Astrocyte of the spinal cord (primary cell): ENCODE measurements around the gene PRSS23.

ENCODE experiments used
- DNase-seq: peaks from one replicate; pipeline ENCODE4 v3.0.0; 2011; ENCODE audit warnings: low read depth, low spot score
- H3K4me3 ChIP-seq: 2 replicates; pipeline ENCODE4 v1.5.1; 2011; ENCODE audit warnings: low read depth, mild to moderate bottlenecking, low read length, moderate library complexity
- in situ Hi-C: cut with HindIII; loops from 2 replicates; pipeline ENCODE4 v1.10.0; 2017; ENCODE audit warnings: low sequenced_read_pairs
- TF ChIP-seq, protein P1 (sequence below): IDR thresholded peaks from 2 replicates; pipeline ENCODE4 v1.5.1; 2012; ENCODE audit warnings: low read depth, mild to moderate bottlenecking, low read length, inconsistent platforms

The PRSS23 gene

DNA sequence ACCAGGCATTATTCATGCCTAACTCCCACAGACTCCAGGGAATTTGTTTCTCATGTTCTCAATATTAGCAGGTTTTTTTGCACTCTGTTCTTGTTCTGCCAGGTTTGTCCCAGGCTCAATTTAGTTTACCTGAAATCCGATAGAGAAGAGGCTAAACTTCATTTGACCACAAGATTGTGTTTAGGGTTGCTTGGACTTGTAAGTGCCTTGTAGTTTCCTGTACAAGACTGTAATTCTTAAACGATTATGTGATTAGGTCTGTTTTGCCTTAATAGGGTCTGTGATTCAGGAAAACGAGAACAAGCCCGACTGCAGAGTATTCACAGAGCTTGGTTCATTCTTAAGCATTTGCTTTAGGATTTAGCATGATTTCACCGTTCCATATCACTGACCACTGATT lies 1.8 kb downstream of the PRSS23 start:
- DNase-seq, result no peak
- in situ Hi-C loops, result no loop called here
- peak overlapping the region; percentile 86 for H3K4me3 ChIP-seq
- TF ChIP-seq, protein P1, sequence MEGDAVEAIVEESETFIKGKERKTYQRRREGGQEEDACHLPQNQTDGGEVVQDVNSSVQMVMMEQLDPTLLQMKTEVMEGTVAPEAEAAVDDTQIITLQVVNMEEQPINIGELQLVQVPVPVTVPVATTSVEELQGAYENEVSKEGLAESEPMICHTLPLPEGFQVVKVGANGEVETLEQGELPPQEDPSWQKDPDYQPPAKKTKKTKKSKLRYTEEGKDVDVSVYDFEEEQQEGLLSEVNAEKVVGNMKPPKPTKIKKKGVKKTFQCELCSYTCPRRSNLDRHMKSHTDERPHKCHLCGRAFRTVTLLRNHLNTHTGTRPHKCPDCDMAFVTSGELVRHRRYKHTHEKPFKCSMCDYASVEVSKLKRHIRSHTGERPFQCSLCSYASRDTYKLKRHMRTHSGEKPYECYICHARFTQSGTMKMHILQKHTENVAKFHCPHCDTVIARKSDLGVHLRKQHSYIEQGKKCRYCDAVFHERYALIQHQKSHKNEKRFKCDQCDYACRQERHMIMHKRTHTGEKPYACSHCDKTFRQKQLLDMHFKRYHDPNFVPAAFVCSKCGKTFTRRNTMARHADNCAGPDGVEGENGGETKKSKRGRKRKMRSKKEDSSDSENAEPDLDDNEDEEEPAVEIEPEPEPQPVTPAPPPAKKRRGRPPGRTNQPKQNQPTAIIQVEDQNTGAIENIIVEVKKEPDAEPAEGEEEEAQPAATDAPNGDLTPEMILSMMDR, result no peak

DNA sequence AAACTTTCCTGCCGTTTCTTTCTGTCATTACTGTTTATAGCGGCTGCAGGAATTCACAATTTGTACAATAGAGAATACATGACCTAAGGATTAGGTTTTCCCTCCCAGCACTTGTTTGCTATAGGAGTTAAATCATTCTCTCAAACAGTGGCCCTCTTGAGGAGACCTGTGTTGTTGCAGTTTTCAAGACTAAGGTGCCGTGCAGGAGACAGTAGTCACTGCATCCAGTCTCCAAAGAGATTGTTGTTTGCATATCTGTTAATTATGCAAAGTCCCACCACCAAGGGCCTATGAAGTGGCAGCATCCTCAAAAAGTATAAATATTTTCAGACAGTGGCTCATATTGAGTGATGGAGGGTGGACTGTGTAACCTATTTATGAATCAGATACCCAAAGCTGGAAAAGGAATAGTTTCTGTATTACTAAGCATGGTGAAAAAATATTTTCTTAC lies 2.3 kb downstream of the PRSS23 start:
- in situ Hi-C loops, result no loop called here
- TF ChIP-seq, protein P1, result peak; percentile 59
- peak overlapping the region; percentile 86 for H3K4me3 ChIP-seq
- DNase-seq, result peak; percentile 71

DNA sequence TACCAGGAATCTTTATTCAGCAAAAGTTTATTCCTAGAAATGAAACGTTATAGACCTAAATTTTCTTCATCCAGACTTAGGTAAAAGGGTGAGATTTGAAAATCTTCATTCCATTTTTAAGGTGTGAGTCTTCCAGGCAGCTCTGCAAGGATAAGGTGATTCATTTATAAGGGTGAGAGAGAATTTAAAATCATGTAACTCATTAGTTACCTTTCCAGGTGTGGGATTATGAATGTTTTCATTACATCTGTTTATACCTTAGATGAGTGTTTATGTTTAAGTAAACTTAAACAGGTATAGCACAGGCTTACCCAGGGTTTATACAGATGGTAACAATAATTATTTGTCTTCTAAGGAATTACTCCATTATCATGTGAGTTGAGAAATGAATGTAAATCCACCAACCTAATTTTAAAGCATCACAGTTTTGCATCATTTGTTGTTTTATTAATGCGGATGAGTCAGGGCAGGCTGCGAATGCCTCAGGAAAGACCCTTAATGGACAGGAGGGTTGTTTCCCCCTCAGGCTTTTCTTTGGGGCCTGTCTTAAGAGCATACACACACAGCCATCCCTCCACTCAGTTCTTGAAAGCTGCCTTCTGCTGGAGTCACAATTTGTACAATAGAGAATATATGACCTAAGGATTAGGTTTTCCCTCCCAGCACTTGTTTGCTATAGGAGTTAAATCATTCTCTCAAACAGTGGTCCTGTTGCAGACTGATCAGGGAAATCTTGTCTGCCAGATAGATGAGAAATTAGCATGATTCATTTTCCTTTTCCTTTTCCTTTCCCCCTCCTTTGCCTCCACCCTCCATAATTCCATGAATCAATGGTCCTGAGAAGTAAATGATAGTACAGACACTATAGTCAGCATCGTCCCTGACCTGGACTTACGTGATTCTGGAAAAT lies 3.0 kb downstream of the PRSS23 start:
- no peak for DNase-seq
- in situ Hi-C loops, result no loop called here
- TF ChIP-seq, protein P1, result no peak
- peak overlapping the region; percentile 86 for H3K4me3 ChIP-seq

DNA sequence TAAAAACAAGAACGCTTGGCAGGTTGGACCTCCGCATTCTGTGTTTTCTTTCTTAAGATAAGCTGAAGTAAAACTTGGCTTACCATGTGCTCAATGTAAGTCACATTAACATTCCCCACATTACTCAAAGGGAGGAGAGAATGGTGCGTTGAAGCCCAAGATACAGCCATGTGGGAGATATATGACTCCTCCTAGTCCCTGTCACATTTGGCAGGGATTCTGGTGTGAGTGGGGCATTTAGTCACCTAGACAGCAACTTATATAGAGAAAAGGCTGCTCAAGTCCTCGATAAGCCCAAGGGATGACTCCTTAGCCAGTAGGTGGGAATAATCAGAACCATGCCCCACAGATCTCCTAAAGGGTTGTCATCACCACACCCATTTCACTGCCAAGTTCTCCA lies 4.6 kb downstream of the PRSS23 start:
- no peak for DNase-seq
- TF ChIP-seq, protein P1, result no peak
- in situ Hi-C loops, result no loop called here
- H3K4me3 ChIP-seq, result no peak overlapping the region

DNA sequence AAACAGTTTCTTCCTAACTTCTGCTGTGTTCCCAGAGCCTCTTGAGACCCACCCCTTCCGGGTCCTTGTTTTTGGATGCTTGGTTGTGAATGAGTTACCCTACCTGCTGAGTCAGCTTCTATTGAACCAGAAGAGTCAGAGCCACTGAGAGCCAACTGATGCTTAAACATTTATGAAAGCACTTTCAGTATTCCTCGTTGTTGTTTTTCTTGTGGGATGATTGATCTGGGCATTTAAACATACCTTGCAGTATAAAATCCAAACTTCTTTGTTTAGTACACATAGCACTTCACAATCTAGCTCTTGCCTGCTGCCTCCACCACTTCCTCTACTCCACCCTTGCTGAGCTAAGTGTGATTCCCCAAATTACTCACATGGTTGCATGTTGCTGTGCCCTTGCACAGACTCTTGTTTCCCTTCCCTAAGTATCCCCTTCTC lies 5.5 kb downstream of the PRSS23 start:
- TF ChIP-seq, protein P1, result no peak
- H3K4me3 ChIP-seq, result no peak overlapping the region
- DNase-seq, result no peak
- in situ Hi-C loops, result no loop called here

DNA sequence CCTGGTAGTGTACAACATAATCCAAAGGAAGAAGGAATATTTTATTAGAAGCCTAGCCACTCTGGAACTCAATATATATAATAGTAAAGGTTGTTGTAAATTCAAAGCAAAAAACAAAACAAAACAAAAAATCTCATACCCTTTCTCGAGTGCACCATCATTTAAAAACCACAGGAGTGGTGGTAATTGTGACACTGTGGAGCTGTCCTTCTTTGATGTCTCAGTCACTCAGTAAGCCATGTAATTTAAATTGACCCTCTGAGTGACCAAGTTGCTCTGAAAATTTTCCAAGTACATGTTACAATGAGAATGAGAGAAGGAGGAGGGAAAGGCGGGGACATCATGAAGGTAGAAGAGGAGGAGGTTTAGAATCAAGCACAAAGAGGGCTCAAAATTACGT lies 6.6 kb downstream of the PRSS23 start:
- no peak for DNase-seq
- in situ Hi-C loops, result no loop called here
- TF ChIP-seq, protein P1, result no peak

More for the DNA sequence above, 6.6 kb downstream of the PRSS23 start:
- H3K4me3 ChIP-seq, result no peak overlapping the region
